Measurements from ENCODE around the gene F2R. TPM values are rescaled to one million over a fixed set of nuclear protein-coding genes. Genes with fewer than 3 reads are reported as not detected.

F2R gene
- total and polyA plus RNA-seq, 2 of the 13 experiments (the other 11 are each of a cell fraction or from before 2014, with no cell fraction given) = 8.3 to 12.3 TPM

DNA sequence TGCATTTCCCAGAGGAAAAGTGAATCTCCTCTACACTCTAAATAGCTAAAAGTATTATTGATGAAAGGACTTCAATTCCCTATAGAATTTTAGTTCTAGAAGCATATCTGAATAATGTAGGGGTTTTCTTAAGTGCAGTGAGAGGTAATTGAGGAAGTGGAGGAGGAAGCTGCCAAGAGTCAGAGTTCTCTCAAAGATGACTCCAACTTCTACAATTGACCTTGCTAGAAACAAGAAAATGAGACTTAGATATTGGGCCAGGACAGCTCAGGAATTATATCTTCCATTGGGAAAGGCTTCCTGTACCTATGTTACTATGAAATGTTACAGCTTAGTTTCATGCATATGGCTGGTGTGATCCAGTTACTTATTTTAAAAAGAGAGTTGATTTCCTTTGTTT, 10.4 kb upstream of the F2R start:
- H3K4me3 ChIP-seq (replicated peaks in 1 of 3; ENCODE audit: insufficient read depth in 1 of 3, low read depth in 2 of 3, low read length in 3 of 3) = no peak overlapping the region
- POLR2A ChIA-PET = no interaction called here
- no peak overlapping the region for H3K27ac ChIP-seq (ENCODE audit: extremely low read length, insufficient read depth, low read length)
- BruUV-seq (replicated peaks) = no TSS peak
- CTCF ChIA-PET (ENCODE audit: low intra/inter-chr PET ratio, low total read pairs) = no interaction called here
- in situ Hi-C loops (cut with HindIII; ENCODE audit: extremely low pct_ligation_motif_present, low pct_unique_long_range_greater_than_20kb) = no loop called here
- ATAC-seq = no peak
- no peaks in the 10 kb centered on the region for H3K27me3 ChIP-seq (ENCODE audit: control insufficient read depth in 1 of 2, insufficient read depth in 2 of 2, low read length in 2 of 2)
- H3K36me3 ChIP-seq (replicated peaks in 1 of 2; ENCODE audit: control insufficient read depth in 1 of 2, insufficient read depth in 2 of 2, low read length in 2 of 2) = peaks cover 6 to 16% of the 10 kb centered on the region in 2 experiments; a peak in 4 of 5 replicates
- DNase-seq (ENCODE audit: low spot score) = no peak
- no peak overlapping the region for H2AFZ ChIP-seq (ENCODE audit: low read length)
- FAIRE-seq = no peak
- H3K9me3 ChIP-seq (ENCODE audit: low read length) = no peaks in the 10 kb centered on the region
- TF ChIP-seq ZBTB20 (CRISPR knock-in tag; IDR thresholded peaks at IDR 0.05; ENCODE audit: borderline replicate concordance, low read depth) (no peak), ISX (CRISPR knock-in tag; conservative IDR thresholded peaks at IDR 0.05) (no peak), HMGXB3 (CRISPR knock-in tag; IDR thresholded peaks at IDR 0.05; ENCODE audit: borderline replicate concordance) (no peak), ZNF709 (CRISPR knock-in tag; IDR thresholded peaks at IDR 0.05) (no peak), BRCA1 (CRISPR knock-in tag; IDR thresholded peaks at IDR 0.05) (no peak), MYNN (CRISPR knock-in tag; IDR thresholded peaks at IDR 0.05; ENCODE audit: low read depth) (no peak), SALL2 (CRISPR knock-in tag; IDR thresholded peaks at IDR 0.05) (no peak), KLF9 (CRISPR knock-in tag; IDR thresholded peaks at IDR 0.05; ENCODE audit: low read depth) (no peak), ZNF607 (CRISPR knock-in tag; IDR thresholded peaks at IDR 0.05; ENCODE audit: borderline replicate concordance) (no peak), ZBTB21 (CRISPR knock-in tag; IDR thresholded peaks at IDR 0.05) (no peak), HNF4G (IDR thresholded peaks at IDR 0.05; ENCODE audit: borderline replicate concordance, low read depth, low read length) (no peak), HNF4G (CRISPR knock-in tag; IDR thresholded peaks at IDR 0.05; ENCODE audit: borderline replicate concordance, low read depth) (no peak), HOXA3 (CRISPR knock-in tag; IDR thresholded peaks at IDR 0.05) (no peak), ZBTB34 (CRISPR knock-in tag; IDR thresholded peaks at IDR 0.05) (no peak), ATM (IDR thresholded peaks at IDR 0.05; ENCODE audit: borderline replicate concordance) (no peak), IKZF4 (CRISPR knock-in tag; IDR thresholded peaks at IDR 0.05; ENCODE audit: borderline replicate concordance, low read depth, not compliant biosample characterization) (no peak), GLI4 (CRISPR knock-in tag; IDR thresholded peaks at IDR 0.05; ENCODE audit: borderline replicate concordance) (no peak), KDM5B (CRISPR knock-in tag; IDR thresholded peaks at IDR 0.05; ENCODE audit: borderline replicate concordance) (no peak), SIN3A (IDR thresholded peaks at IDR 0.05; ENCODE audit: borderline replicate concordance, low read depth, low read length) (no peak)
- TF ChIP-seq, protein P1, sequence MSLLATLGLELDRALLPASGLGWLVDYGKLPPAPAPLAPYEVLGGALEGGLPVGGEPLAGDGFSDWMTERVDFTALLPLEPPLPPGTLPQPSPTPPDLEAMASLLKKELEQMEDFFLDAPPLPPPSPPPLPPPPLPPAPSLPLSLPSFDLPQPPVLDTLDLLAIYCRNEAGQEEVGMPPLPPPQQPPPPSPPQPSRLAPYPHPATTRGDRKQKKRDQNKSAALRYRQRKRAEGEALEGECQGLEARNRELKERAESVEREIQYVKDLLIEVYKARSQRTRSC (CRISPR knock-in tag; IDR thresholded peaks at IDR 0.05; ENCODE audit: low read depth) = no peak
- no peak overlapping the region for H3K4me2 ChIP-seq (ENCODE audit: low read depth, low read length)
- no peaks in the 10 kb centered on the region for H4K20me1 ChIP-seq (ENCODE audit: insufficient read depth, low read length)
- H3K79me2 ChIP-seq (ENCODE audit: insufficient read depth, low read length) = no peaks in the 10 kb centered on the region
- no peak overlapping the region for H3K9ac ChIP-seq (ENCODE audit: insufficient read depth, low read depth, low read length)
- no peaks in the 10 kb centered on the region for H3K4me1 ChIP-seq (ENCODE audit: insufficient read depth, low read length)
- intact Hi-C loops (cut with micrococcal nuclease; ENCODE audit: unreplicated experiment) = no loop called here
